SH-SY5Y (cell line): ENCODE measurements around the gene TCF4.

Experiments
- GATA2 ChIP-seq: IDR thresholded peaks from 2 replicates; pipeline ENCODE4 v1.6.1; 2011; ENCODE audit warnings: mild to moderate bottlenecking, low read depth, low read length
- GATA3 ChIP-seq: IDR thresholded peaks from 2 replicates; pipeline ENCODE4 v1.6.1; 2011; ENCODE audit warnings: low read depth, mild to moderate bottlenecking, low read length, moderate library complexity

- TF ChIP-seq GATA3: no peak
- no peak for TF ChIP-seq GATA2
Observed at GRCh38 chr18:55587418-55588110, 428 bp downstream of the TCF4 start.
